Measurements from ENCODE around the gene PHF2. TPM values are rescaled to one million over a fixed set of nuclear protein-coding genes. Genes with fewer than 3 reads are reported as not detected.

PHF2 gene
- total RNA-seq, 1 experiment from 2014 or later, result 26.3 TPM

- BruUV-seq (replicated peaks), result no TSS peak
- H3F3A ChIP-seq (ENCODE audit: insufficient read depth, low read depth), result no peaks in the 10 kb centered on the region
- ChIA-PET CTCF (no interaction called here), POLR2A (ENCODE audit: unreplicated experiment) (no interaction called here)
- no peaks in the 10 kb centered on the region for H3K27me3 ChIP-seq (ENCODE audit: insufficient read depth, low read depth)
- H2AFZ ChIP-seq, result no peak overlapping the region
- no peaks in the 10 kb centered on the region for H3K36me3 ChIP-seq (ENCODE audit: low read depth)
- intact Hi-C loops (cut with micrococcal nuclease; ENCODE audit: unreplicated experiment), result no loop called here
- H3K9me2 ChIP-seq (ENCODE audit: insufficient read depth), result no peaks in the 10 kb centered on the region
- H3K27ac ChIP-seq, result no peak overlapping the region
- no peaks in the 10 kb centered on the region for H4K20me1 ChIP-seq (ENCODE audit: insufficient read depth)
- no peaks in the 10 kb centered on the region for H3K4me1 ChIP-seq (replicated peaks; ENCODE audit: insufficient read depth)
- no peak for DNase-seq
- H3K79me2 ChIP-seq (ENCODE audit: low read depth), result no peaks in the 10 kb centered on the region
- H3K4me3 ChIP-seq, result no peak overlapping the region
- TF ChIP-seq EZH2 (IDR thresholded peaks at IDR 0.05; ENCODE audit: low read depth) (no peak), CTCF (conservative IDR thresholded peaks at IDR 0.05) (no peak)
- H3K4me2 ChIP-seq, result no peak overlapping the region
- no peaks in the 10 kb centered on the region for H3K9me3 ChIP-seq (ENCODE audit: insufficient read depth, low read depth)
These were observed 85.2 kb downstream of the PHF2 start for GRCh38 chr9:93661591-93661990.

GRCh38 chr9:93662016-93662638, 85.7 kb downstream of the PHF2 start:
- DNase-seq, result no peak
- no peaks in the 10 kb centered on the region for H3K4me1 ChIP-seq (replicated peaks; ENCODE audit: insufficient read depth)
- no peaks in the 10 kb centered on the region for H3K36me3 ChIP-seq (ENCODE audit: low read depth)
- TF ChIP-seq EZH2 (IDR thresholded peaks at IDR 0.05; ENCODE audit: low read depth) (no peak), CTCF (conservative IDR thresholded peaks at IDR 0.05) (no peak)
- no peaks in the 10 kb centered on the region for H3K9me3 ChIP-seq (ENCODE audit: insufficient read depth, low read depth)
- no peaks in the 10 kb centered on the region for H3F3A ChIP-seq (ENCODE audit: insufficient read depth, low read depth)
- no peak overlapping the region for H3K27ac ChIP-seq
- H3K79me2 ChIP-seq (ENCODE audit: low read depth), result no peaks in the 10 kb centered on the region
- H3K4me2 ChIP-seq, result no peak overlapping the region
- BruUV-seq (replicated peaks), result no TSS peak
- H3K9me2 ChIP-seq (ENCODE audit: insufficient read depth), result no peaks in the 10 kb centered on the region
- CTCF ChIA-PET, result no interaction called here
- no peak overlapping the region for H3K4me3 ChIP-seq
- POLR2A ChIA-PET (ENCODE audit: unreplicated experiment), result no interaction called here
- H2AFZ ChIP-seq, result no peak overlapping the region
- intact Hi-C loops (cut with micrococcal nuclease; ENCODE audit: unreplicated experiment), result no loop called here
- no peaks in the 10 kb centered on the region for H4K20me1 ChIP-seq (ENCODE audit: insufficient read depth)
- H3K27me3 ChIP-seq (ENCODE audit: insufficient read depth, low read depth), result no peaks in the 10 kb centered on the region

GRCh38 chr9:93662952-93663572, 86.7 kb downstream of the PHF2 start:
- TF ChIP-seq EZH2 (IDR thresholded peaks at IDR 0.05; ENCODE audit: low read depth) (no peak), CTCF (conservative IDR thresholded peaks at IDR 0.05) (no peak)
- H3K27me3 ChIP-seq (ENCODE audit: insufficient read depth, low read depth), result no peaks in the 10 kb centered on the region
- no peaks in the 10 kb centered on the region for H3K9me3 ChIP-seq (ENCODE audit: insufficient read depth, low read depth)
- H3F3A ChIP-seq (ENCODE audit: insufficient read depth, low read depth), result no peaks in the 10 kb centered on the region
- no TSS peak for BruUV-seq (replicated peaks)
- no peaks in the 10 kb centered on the region for H3K4me1 ChIP-seq (replicated peaks; ENCODE audit: insufficient read depth)
- no peak overlapping the region for H3K27ac ChIP-seq
- intact Hi-C loops (cut with micrococcal nuclease; ENCODE audit: unreplicated experiment), result no loop called here
- no peaks in the 10 kb centered on the region for H3K9me2 ChIP-seq (ENCODE audit: insufficient read depth)
- no peaks in the 10 kb centered on the region for H3K79me2 ChIP-seq (ENCODE audit: low read depth)
- DNase-seq, result no peak
- POLR2A ChIA-PET (ENCODE audit: unreplicated experiment), result no interaction called here
- no peak overlapping the region for H3K4me2 ChIP-seq
- H2AFZ ChIP-seq, result no peak overlapping the region
- no peaks in the 10 kb centered on the region for H4K20me1 ChIP-seq (ENCODE audit: insufficient read depth)
- CTCF ChIA-PET, result no interaction called here
- no peak overlapping the region for H3K4me3 ChIP-seq
- no peaks in the 10 kb centered on the region for H3K36me3 ChIP-seq (ENCODE audit: low read depth)
